Measurements from ENCODE around the gene TMEM72. TPM values are rescaled to one million over a fixed set of nuclear protein-coding genes. Genes with fewer than 3 reads are reported as not detected.

Gene TMEM72
- total RNA-seq, 2 donors from 2014 or later = 0.15 TPM; not detected in 1

- H3K36me3 ChIP-seq = no peaks in the 10 kb centered on the region
- H3K4me1 ChIP-seq = no peaks in the 10 kb centered on the region
- DNase-seq (ENCODE audit: low spot score) = no peak
- H3K9me3 ChIP-seq = no peaks in the 10 kb centered on the region
- no peak overlapping the region for H3K4me3 ChIP-seq
- no peak for TF ChIP-seq CTCF (IDR thresholded peaks at IDR 0.05)
- no peaks in the 10 kb centered on the region for H3K27me3 ChIP-seq
- no peak overlapping the region for H3K27ac ChIP-seq
Measured at GRCh38 chr10:44924261-44925040, 13.3 kb downstream of the TMEM72 start.

- peak in 1 of 2 donors; percentile 29 for TF ChIP-seq CTCF (IDR thresholded peaks at IDR 0.05)
- Histone ChIP-seq H3K36me3 (no peaks in the 10 kb centered on the region), H3K27ac (no peak overlapping the region), H3K4me1 (no peaks in the 10 kb centered on the region), H3K9me3 (no peaks in the 10 kb centered on the region), H3K27me3 (no peaks in the 10 kb centered on the region), H3K4me3 (no peak overlapping the region)
- DNase-seq (ENCODE audit: low spot score) = no peak
Measured at GRCh38 chr10:44925224-44925623, 14.1 kb downstream of the TMEM72 start.

GRCh38 chr10:44925811-44926750, 14.9 kb downstream of the TMEM72 start:
- TF ChIP-seq CTCF (IDR thresholded peaks at IDR 0.05) = no peak
- Histone ChIP-seq H3K4me1 (no peaks in the 10 kb centered on the region), H3K4me3 (no peak overlapping the region), H3K27me3 (no peaks in the 10 kb centered on the region), H3K27ac (no peak overlapping the region), H3K9me3 (no peaks in the 10 kb centered on the region), H3K36me3 (no peaks in the 10 kb centered on the region)
- DNase-seq (ENCODE audit: low spot score) = no peak

GRCh38 chr10:44926751-44927351, 15.7 kb downstream of the TMEM72 start:
- Histone ChIP-seq H3K9me3 (no peaks in the 10 kb centered on the region), H3K4me3 (no peak overlapping the region), H3K27ac (no peak overlapping the region), H3K27me3 (no peaks in the 10 kb centered on the region), H3K4me1 (no peaks in the 10 kb centered on the region), H3K36me3 (no peaks in the 10 kb centered on the region)
- no peak for TF ChIP-seq CTCF (IDR thresholded peaks at IDR 0.05)
- DNase-seq (ENCODE audit: low spot score) = no peak

GRCh38 chr10:44927352-44927751, 16.2 kb downstream of the TMEM72 start:
- Histone ChIP-seq H3K4me3 (no peak overlapping the region), H3K27me3 (no peaks in the 10 kb centered on the region), H3K36me3 (no peaks in the 10 kb centered on the region), H3K9me3 (no peaks in the 10 kb centered on the region), H3K27ac (no peak overlapping the region), H3K4me1 (peaks cover 0 to 2% of the 10 kb centered on the region in 2 donors)
- DNase-seq (ENCODE audit: low spot score) = no peak
- no peak for TF ChIP-seq CTCF (IDR thresholded peaks at IDR 0.05)
